Measurements from ENCODE around the gene DMRTA2.
A peak's percentile ranks its signal among the peaks of the same experiment; 100 is the strongest.

DMRTA2 gene

GRCh38 chr1:50422946-50423669 lies at the start of gene DMRTA2:
Gene DMRTA2, minus strand, starts transcription at chr1:50423443. Its CDS starts 1,907 bp downstream, at chr1:50421536.
- DNase-seq (ENCODE audit: low spot score): peak; percentile 40

- DNase-seq (ENCODE audit: low spot score): no peak
Measured at GRCh38 chr1:50471967-50472366, 48.7 kb upstream of the DMRTA2 start.

- DNase-seq (ENCODE audit: low spot score): no peak
Measured at GRCh38 chr1:50462964-50463363, 39.7 kb upstream of the DMRTA2 start.

DNA sequence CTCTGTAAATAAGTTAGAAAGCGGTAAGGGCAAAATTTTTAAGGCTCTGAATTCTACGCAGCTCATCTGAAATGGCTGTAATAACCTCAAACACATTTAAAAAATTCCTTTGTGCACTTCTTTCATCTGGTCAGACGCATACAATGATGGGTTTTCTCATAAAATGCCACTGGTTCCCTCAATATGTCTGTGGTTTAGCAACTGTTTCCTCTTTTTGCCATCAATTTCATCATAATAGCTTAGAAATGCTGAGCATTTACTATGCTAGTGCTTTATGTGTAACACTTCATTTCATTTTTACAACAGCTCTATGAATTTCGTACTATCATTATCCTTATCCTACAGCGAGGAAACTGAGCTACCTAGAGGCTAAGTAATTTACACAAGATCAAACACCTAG lies 35.3 kb upstream of the DMRTA2 start:
- DNase-seq (ENCODE audit: low spot score): no peak

- no peak for DNase-seq (ENCODE audit: low spot score)
Measured at GRCh38 chr1:50454911-50455310, 31.7 kb upstream of the DMRTA2 start.

DNA sequence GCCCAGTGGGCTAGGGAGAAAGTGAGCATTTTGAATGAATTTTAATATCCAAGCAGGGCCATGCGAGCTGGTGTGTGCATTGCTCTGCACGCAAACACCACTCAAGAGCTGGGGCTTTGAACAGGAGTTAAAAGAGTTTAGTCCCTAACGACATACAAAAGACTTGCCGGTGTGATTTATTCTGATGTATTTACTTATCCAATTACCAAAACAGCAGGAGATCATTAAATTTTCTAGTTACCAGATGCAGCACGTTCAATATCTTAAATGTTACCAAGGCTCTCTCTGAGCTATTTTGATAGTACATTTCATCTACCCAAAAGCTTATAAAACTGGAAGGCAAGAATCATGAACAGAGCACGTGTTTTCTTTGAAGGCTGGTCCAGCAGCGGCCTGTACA lies 30.0 kb upstream of the DMRTA2 start:
- DNase-seq (ENCODE audit: low spot score): no peak

DNA sequence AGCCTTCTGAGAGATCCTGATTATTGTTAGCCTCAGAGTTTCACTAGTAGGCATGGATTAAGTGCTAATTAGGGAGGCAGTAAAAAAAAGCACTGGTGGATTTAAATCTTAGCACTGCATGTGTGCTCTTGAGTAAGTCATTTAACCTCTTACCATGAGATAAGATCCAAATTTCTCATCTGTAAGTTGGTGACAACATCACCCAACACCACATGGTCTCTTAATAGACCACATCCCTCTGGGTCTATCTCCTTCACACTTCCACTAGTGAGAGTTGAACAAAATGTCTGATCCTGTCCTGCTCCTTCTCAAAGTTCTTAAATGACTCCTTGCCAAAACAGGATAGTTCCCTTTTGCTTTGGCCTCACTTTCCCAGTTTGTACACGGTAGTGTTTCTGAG lies 29.5 kb upstream of the DMRTA2 start:
- DNase-seq (ENCODE audit: low spot score): no peak

DNA sequence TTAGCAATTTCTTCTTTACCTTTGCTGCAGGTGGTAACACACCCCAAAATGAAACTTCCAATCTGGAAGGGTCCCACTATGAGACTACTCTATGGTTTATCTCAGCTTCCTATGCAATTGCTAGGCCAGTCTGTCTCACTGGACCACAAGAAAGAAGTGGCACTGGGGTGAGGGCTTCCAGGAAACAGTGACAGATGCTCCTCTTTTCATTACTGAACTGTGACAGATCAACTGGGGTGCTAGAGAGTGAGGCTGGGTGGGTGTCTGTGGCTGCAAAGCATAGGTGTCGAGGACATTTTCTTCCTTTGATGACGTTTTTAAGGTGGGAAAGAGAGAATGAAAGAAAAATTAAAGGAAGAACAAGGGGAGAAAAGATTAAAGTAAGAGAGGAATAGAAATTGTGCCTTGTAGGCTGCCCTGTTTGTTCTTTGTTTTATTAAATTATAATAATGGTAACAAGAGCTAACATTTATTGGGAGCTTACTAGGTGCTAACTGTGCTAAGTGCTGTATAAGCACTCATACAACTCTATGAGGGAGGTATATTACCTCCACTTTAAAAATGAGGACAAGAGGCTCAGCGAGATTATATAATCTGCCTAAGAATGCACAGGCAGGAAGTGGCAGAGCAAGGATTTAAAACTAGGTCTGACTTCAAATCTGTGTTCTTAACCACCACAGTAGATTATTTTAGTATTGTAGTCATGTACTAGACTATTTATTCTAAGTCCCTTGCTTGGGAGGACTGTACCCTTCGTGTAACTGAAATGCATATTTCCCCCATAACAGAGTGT lies 27.8 kb upstream of the DMRTA2 start:
- DNase-seq (ENCODE audit: low spot score): no peak

DNA sequence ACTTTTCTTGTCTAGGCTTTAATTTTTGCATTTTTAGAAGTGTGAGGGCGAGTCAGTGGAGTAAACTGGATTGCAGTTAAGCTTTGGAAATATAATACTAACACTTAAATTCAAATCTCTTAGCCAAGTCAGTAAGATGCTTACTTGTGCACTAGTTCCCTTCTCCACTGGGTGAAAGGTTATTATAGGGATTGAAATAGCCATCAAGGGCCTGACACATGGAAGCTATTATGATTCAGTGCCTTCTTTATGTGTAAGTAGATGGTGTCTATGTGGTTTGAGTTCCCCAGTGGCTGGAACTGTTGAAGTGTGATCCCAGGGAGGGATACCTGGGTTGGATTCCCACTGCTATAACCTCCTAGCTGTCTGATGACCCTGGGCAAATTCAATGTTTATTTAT lies 24.7 kb upstream of the DMRTA2 start:
- DNase-seq (ENCODE audit: low spot score): peak; percentile 19

DNA sequence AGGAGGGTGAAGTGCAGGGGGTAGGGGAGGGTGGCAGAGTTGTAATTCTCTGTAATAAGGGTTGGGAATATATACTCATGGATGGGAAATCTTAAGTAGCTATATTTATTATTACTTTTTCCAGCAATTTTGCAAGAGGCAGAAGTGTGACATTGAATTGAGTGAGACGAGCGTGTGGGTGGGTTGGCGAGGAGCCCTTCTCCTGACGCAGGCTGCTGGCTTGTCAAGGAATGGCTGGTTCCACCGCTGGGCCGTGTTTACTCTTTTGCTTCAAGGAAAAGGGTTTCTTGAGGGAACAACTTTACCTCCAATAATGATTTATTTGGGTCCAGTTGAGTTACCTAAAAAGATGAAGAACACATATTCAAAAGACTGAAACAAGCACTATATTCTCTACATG lies 17.9 kb upstream of the DMRTA2 start:
- no peak for DNase-seq (ENCODE audit: low spot score)

- DNase-seq (ENCODE audit: low spot score): peak; percentile 39
Measured at GRCh38 chr1:50438945-50439344, 15.7 kb upstream of the DMRTA2 start.

DNA sequence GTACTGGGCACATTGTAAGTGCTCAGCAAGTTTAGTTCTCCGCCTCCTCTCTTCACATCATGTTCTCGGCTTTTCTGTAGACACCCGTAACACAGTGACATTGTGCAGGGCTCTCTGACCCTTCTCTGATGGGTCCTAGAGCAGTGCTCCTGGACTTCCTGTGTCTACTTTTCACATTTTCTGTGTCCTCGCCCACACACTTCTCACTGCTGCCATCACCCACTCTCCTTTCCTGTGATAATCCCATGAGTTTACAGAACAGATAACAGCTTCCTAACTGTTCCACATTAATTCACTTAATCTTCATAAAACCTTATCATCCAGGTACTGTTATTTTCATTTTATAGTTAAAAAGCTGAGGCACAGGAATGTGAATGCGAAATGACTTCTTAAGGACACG lies 13.2 kb upstream of the DMRTA2 start:
- DNase-seq (ENCODE audit: low spot score): no peak

GRCh38 chr1:50430010-50430405 lies 6.8 kb upstream of the DMRTA2 start:
- DNase-seq (ENCODE audit: low spot score): no peak

DNA sequence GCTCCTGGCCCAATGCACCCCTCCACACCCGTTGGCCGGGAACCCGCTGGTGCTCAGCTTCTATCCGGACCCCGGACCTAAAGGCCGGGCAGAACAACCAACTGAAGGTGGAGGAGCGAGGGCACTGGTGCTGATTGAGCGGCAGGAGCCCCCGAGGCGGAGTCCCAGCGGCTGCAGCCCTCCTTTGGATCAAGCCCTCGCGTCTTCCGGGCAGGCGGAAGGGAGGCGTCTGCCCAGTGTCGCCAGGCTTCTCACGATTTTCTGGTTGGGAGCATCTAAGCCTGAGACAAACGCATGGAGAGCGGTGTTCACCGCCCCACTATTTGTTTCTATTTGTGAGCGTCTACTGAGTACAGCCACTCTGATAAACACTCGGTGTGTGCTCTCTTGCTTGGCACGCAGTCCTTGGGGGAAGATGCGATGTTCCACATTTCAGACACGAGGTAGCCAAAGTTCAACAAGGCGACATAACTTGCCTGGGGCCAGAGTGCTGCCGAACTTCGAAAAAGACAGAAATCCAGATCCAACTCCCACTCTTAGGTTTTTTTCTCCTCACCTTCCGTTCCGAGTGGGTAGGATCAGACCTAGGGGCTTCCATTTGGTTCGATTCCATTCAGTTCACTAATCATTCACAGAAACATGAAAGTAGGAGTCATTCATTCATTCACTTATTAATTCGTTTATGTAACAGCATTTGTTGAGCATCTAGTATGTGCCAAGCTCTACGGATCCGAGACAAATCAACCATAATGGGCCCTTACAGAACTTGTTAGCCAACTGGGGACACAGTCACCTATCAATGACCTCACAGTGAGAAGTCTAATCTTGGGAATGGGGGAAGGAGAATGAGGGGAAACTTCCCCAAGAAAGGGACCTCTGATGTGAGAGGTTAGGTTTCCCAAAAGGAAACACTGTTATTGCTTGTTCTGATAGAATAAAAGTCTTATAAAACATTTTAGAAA lies 4.9 kb upstream of the DMRTA2 start:
- DNase-seq (ENCODE audit: low spot score): no peak

DNA sequence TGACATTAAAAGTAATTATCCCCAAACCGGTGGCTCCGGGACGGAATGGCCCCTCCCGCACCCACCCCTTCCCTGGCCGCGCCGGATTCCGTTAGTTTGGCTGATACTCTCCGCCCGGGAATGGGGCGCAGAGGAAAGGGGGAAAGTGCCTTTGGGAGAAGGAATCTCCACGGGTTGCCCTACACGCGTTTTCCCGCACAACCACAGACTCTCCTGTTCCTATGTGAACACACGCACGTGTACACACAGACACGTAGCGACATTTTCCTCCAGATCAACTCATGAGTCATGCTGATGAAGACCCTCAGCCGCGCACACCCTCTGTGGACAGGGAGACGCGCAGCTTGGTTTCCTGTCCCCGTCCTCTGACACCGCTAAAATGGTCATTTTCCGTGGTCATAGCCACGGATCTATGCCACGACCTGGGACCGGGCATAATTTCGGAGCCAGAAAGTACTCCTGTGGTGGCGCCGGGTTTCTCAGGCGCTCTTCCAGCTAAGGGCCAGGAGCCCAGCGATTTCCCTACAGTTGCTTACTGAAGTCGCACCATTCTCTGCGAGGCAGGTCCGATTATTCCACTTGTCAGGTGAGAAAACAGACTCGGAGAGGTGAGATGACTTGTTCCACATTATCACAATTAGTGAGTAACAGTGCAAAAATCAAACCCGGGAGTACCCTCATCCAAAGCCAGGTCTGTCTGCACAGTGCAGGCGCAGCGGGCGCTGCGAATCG lies 4.0 kb upstream of the DMRTA2 start:
- no peak for DNase-seq (ENCODE audit: low spot score)

- no peak for DNase-seq (ENCODE audit: low spot score)
Measured at GRCh38 chr1:50426702-50427085, 3.5 kb upstream of the DMRTA2 start.

DNA sequence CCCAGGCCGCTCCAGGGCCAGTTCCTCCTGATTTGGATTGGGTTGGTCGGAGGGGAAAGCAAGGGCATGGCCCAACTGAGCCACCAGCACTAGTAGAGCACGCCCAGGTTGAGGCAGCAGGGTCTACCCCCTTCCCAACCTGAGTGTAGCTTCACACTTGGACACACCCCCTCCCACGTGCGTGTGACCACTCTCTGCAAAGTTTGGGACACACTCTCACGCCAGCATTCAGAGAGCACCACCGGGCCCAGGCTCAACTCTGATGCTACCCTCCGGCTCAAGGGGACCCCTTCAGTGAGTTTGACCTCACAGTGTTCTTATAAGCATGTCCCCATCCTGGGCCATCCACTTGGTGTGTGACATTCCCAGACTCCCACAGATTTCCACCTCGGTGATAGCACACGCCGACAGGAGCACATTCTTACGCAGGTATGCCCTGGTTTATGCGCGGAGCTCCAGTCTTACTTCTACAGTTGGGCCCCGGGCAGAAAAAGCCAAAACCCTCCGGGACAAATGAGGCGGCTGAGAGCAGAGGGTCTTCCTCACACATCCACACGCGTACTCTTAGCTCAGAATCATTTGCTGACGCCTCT lies 3.0 kb upstream of the DMRTA2 start:
- no peak for DNase-seq (ENCODE audit: low spot score)

DNA sequence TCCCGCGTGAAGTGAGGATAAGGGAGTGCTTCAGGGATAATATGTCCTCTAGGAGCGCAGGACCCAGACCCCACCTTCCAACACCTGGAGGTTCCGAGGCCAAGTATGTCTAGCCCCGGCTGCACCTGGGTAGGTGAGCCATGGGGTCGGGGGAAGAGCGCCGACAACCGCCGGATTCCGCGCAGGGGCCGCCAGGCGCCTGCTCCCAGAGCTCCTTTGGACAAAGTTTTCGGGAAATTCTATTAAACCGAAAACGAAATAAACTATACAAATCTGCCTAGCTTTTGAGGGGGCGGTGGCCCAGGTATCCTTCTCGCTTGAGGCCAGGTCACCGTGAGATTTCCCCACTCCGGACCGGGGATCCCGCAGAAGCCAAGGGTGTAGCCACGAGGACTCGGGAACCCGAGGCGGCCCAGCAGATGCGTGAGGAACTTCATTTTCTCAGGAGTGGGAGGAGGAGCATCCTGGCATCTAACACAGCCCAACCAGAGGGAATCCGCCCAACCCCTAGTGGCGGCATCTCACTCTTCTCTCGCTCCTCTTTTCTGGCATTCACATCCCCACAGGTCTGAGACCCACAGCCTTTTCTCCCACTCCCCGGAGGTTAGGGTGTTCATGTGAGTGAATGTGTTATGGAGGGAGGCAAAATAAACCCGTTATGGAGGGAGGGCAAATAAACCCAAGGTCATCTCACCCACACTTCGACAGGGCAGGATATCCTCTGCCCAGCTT lies 2.3 kb upstream of the DMRTA2 start:
- DNase-seq (ENCODE audit: low spot score): no peak

DNA sequence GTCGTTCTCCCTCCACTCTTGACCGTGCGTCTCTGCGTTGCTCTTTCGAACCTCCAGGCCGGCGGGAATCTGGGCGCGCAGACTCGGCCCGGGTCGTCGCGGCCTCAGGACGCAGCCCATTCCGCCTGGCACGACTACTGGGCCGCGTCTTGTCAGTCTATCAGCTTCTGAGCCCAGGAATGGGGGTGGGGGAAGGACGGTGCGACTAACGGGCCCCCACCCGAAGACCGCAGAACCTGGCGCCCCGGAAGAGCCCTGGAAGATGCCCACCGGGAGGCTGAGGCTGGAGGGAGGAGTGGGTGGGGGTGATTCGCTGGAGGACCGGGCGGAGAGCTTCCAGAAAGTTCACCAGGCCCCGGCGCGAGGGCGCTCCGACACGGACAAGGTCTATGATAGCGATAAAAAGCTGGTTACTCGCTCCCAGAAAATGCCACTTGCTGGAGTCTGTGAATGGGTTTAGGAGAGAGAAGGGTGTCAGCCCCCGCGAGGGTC lies 1.7 kb upstream of the DMRTA2 start:
- no peak for DNase-seq (ENCODE audit: low spot score)

DNA sequence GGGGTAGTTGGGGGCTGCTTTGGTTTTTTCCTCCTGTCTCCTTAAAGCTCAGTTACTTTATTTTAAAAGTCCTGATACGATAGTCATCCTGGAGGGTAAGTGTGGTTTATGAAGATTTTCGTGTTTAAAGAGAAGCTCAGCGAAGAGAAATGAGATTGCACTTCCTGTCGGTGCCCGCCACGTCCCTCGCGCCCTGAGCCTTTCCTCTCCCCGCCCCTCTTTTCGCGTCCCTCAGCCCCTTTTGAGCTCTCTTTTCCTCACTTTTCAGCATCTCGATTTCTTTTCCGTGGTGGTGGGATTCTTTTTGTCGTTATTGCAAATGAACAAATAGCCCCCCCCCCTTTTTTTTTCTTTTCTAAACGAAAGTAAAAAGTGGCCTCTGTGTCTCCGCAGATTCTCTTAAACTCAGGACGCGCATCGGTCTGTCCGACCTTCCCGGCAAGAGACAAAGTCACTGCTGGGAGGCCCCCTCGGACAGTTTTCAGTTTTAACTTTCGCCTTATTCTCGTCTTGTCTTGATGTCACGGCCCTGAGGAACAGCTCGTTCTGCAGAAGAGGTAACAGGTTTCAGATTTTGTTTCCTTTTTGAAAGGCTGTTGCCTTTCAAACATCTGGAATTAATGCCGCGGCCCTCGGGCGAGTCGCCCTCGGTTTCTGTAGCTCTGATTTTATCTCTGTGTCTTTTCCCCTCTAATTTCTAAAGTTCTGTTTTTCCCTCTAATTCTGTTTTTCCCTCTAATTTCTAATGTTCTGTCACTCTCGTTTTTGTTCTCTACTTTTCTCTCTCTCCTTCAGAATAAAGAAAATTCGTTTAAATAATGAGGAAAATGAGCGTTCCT lies 1.0 kb upstream of the DMRTA2 start:
- DNase-seq (ENCODE audit: low spot score): no peak
